Measurements from ENCODE around the gene MTMR8.

The MTMR8 gene

GRCh38 chrX:64313624-64314023, 81.6 kb downstream of the MTMR8 start:
- DNase-seq: no peak

- no peak for DNase-seq
Measured at GRCh38 chrX:64306712-64307111, 88.5 kb downstream of the MTMR8 start.

GRCh38 chrX:64291123-64291522, 104.1 kb downstream of the MTMR8 start:
- DNase-seq: no peak

- no peak for DNase-seq
Measured at GRCh38 chrX:64265265-64265664, 130.0 kb downstream of the MTMR8 start.

- no peak for DNase-seq
Measured at GRCh38 chrX:64230123-64230970, 164.9 kb downstream of the MTMR8 start, which contains the start of gene ASB12. TSS of gene ASB12 (minus strand) at chrX:64230607. CDS start at chrX:64225650, 4,957 bp downstream.

GRCh38 chrX:64229154-64229553, 166.1 kb downstream of the MTMR8 start:
- DNase-seq: no peak
